ENCODE results near the gene SKI. TPM values are rescaled to one million over a fixed set of nuclear protein-coding genes. Genes with fewer than 3 reads are reported as not detected.

SKI gene
- total and polyA plus RNA-seq, 2 of the 8 experiments (the other 6 are each of a cell fraction or from before 2014, with no cell fraction given), result 8.3 to 87.6 TPM

GRCh38 chr1:2350911-2351655 lies 123.0 kb downstream of the SKI start (continued):
- no peak for TF ChIP-seq KDM5A (IDR thresholded peaks at IDR 0.05; ENCODE audit: low read length)

Measured in H1 (cell line).